ENCODE data around the gene CHRM5. TPM values are rescaled to one million over a fixed set of nuclear protein-coding genes. Genes with fewer than 3 reads are reported as not detected.
A peak's percentile ranks its signal among the peaks of the same experiment; 100 is the strongest.

The CHRM5 gene
- total RNA-seq, 6 donors from 2014 or later = 0.11 to 0.15 TPM; not detected in 4

DNA sequence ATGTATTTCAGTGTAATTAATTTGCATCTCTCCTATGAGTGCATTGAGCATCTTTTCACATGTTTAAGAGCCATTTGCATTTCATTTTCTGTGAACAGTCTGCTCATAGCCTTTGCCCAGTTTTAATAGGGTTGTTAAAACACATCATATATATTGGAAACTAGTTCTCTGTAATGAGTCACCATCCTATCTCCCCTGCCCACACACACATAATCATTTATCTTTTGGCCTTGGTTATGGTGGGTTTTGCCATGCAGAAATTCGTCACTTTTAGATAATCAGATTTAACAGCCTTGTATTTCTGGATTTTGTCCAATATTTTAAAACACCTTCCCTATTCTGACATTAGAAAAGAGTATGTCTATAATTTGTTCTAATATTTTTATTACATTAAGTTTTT lies 11.9 kb upstream of the CHRM5 start:
- Histone ChIP-seq H3K36me3 (no peaks in the 10 kb centered on the region), H3K4me1 (no peaks in the 10 kb centered on the region), H3K9me3 (no peaks in the 10 kb centered on the region), H3K27ac (no peak overlapping the region), H3K4me3 (no peak overlapping the region), H3K27me3 (no peaks in the 10 kb centered on the region)
- ATAC-seq (ENCODE audit: low FRiP score in 2 of 2) = no peak
- TF ChIP-seq POLR2AphosphoS5 (IDR thresholded peaks at IDR 0.05) (no peak), EP300 (IDR thresholded peaks at IDR 0.05) (no peak), POLR2A (IDR thresholded peaks at IDR 0.05) (no peak)
- TF ChIP-seq, protein P1, sequence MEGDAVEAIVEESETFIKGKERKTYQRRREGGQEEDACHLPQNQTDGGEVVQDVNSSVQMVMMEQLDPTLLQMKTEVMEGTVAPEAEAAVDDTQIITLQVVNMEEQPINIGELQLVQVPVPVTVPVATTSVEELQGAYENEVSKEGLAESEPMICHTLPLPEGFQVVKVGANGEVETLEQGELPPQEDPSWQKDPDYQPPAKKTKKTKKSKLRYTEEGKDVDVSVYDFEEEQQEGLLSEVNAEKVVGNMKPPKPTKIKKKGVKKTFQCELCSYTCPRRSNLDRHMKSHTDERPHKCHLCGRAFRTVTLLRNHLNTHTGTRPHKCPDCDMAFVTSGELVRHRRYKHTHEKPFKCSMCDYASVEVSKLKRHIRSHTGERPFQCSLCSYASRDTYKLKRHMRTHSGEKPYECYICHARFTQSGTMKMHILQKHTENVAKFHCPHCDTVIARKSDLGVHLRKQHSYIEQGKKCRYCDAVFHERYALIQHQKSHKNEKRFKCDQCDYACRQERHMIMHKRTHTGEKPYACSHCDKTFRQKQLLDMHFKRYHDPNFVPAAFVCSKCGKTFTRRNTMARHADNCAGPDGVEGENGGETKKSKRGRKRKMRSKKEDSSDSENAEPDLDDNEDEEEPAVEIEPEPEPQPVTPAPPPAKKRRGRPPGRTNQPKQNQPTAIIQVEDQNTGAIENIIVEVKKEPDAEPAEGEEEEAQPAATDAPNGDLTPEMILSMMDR (IDR thresholded peaks at IDR 0.05) = no peak
- DNase-seq = no peak
- WGBS, 2 donors = 63% methylated on average over 1 of the region's 1 CpG

DNA sequence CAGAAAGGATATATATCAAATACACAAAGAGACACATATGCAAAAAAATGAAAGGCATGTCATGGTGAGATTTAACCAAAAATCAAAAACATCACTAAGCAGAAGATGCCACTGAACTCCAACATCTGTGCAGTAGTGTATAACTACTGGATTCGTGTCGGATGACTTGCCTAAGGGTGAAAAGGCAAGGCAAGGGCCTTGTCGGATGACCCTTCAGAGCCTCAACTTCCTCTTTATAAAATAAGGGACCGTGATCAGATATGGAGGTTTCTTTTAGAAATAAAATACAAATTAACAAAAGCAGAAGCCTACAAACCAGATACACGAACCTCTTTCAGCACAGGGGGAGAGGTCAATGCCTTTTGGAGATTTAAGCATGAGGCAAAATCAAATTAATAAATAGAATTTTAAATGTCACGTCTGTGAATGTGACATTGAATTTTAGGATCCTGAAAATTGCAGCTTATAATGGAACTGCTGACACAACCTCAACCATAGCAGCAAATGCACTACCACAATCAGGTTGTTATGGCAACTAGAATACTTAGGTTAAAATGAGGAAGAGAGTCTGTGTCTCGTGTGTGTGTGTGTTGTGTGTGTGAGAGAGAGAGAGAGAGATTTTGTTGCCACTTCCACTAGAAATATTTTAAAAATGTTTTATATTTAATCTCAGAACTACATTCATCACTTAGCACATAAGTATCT lies 8.3 kb upstream of the CHRM5 start:
- Histone ChIP-seq H3K27me3 (no peaks in the 10 kb centered on the region), H3K9me3 (no peaks in the 10 kb centered on the region), H3K27ac (no peak overlapping the region), H3K4me1 (no peaks in the 10 kb centered on the region), H3K36me3 (no peaks in the 10 kb centered on the region), H3K4me3 (no peak overlapping the region)
- TF ChIP-seq POLR2AphosphoS5 (IDR thresholded peaks at IDR 0.05) = no peak
- DNase-seq = no peak
- ATAC-seq (ENCODE audit: low FRiP score in 2 of 2) = peak in 1 of 2 donors; percentile 70
- WGBS, 2 donors = 78 to 81% methylated on average over 7 of the region's 7 CpGs

GRCh38 chr15:33960549-33960935 lies 7.8 kb upstream of the CHRM5 start:
- H3K27me3 ChIP-seq = no peaks in the 10 kb centered on the region
- no peaks in the 10 kb centered on the region for H3K9me3 ChIP-seq
- DNase-seq (no peak), ATAC-seq (ENCODE audit: low FRiP score in 2 of 2) (no peak)
- TF ChIP-seq, protein P1 (IDR thresholded peaks at IDR 0.05) = no peak
- TF ChIP-seq POLR2A (IDR thresholded peaks at IDR 0.05) = no peak
- TF ChIP-seq POLR2AphosphoS5 (IDR thresholded peaks at IDR 0.05) = no peak
- no peak for TF ChIP-seq EP300 (IDR thresholded peaks at IDR 0.05)
- H3K27ac ChIP-seq = no peak overlapping the region
- no peaks in the 10 kb centered on the region for H3K36me3 ChIP-seq
- 77 to 78% methylated on average over 3 of the region's 3 CpGs for WGBS, 2 donors
- no peaks in the 10 kb centered on the region for H3K4me1 ChIP-seq
- no peak overlapping the region for H3K4me3 ChIP-seq

- TF ChIP-seq EP300 (IDR thresholded peaks at IDR 0.05) = no peak
- TF ChIP-seq, protein P1 (IDR thresholded peaks at IDR 0.05) = peak in 5 of 6 experiments; percentile 22 to 51 (median 38)
- WGBS, 2 donors = 59 to 60% methylated on average over 8 of the region's 8 CpGs
- Histone ChIP-seq H3K27ac (no peak overlapping the region), H3K4me3 (no peak overlapping the region), H3K9me3 (no peaks in the 10 kb centered on the region), H3K36me3 (no peaks in the 10 kb centered on the region), H3K27me3 (no peaks in the 10 kb centered on the region), H3K4me1 (no peaks in the 10 kb centered on the region)
- ATAC-seq (ENCODE audit: low FRiP score in 2 of 2) = peak in 1 of 2 donors; percentile 63
- DNase-seq = no peak
Measured at GRCh38 chr15:33963831-33964664, 4.2 kb upstream of the CHRM5 start.

GRCh38 chr15:33964665-33965040 lies 3.6 kb upstream of the CHRM5 start:
- TF ChIP-seq POLR2A (IDR thresholded peaks at IDR 0.05) (no peak), EP300 (IDR thresholded peaks at IDR 0.05) (no peak), POLR2AphosphoS5 (IDR thresholded peaks at IDR 0.05) (no peak)
- TF ChIP-seq, protein P1 (IDR thresholded peaks at IDR 0.05) = no peak
- ATAC-seq (ENCODE audit: low FRiP score in 2 of 2) = no peak
- DNase-seq = no peak
- Histone ChIP-seq H3K4me3 (no peak overlapping the region), H3K27ac (no peak overlapping the region), H3K27me3 (no peaks in the 10 kb centered on the region), H3K36me3 (no peaks in the 10 kb centered on the region), H3K4me1 (no peaks in the 10 kb centered on the region), H3K9me3 (no peaks in the 10 kb centered on the region)
- 87 to 96% methylated on average over 2 of the region's 2 CpGs for WGBS, 2 donors
